K562 (cell line): ENCODE data around the gene RACGAP1. TPM values are rescaled to one million over a fixed set of nuclear protein-coding genes. Genes with fewer than 3 reads are reported as not detected.

Experiments used
- BACH1 ChIP-seq: fragments of 200-800 bp; sonication (Bioruptor generic); IDR thresholded peaks from 2 replicates; pipeline ENCODE4 v1.6.1; 2016; ENCODE audit warnings: missing genetic modification characterization, missing compliant biosample characterization
- CXXC5 ChIP-seq: fragments of 250-450 bp; sonication (Bioruptor Pico); IDR thresholded peaks from 2 replicates; pipeline ENCODE4 v1.8.0; 2022; ENCODE audit warnings: inconsistent platforms, mild to moderate bottlenecking, moderate library complexity
- IRF2 ChIP-seq: sonication (generic); formaldehyde crosslinking; IDR thresholded peaks from 2 replicates; pipeline ENCODE4 v1.8.1; 2022; ENCODE audit warnings: mild to moderate bottlenecking, missing genetic modification reagents
- MAZ ChIP-seq, 2 experiments: fragments of 450-650 bp in 1 of 2; sonication (generic) in 1 of 2; formaldehyde crosslinking; IDR thresholded peaks in 1 of 2; conservative IDR thresholded peaks in 1 of 2; 2 replicates each; pipeline versions ENCODE4 v1.4.0 to v1.5.0; 2020; ENCODE audit warnings: mild to moderate bottlenecking in 1 of 2, missing genetic modification reagents in 1 of 2
- NRF1 ChIP-seq, 2 experiments: fragments of 450-650 bp; IDR thresholded peaks in 1 of 2; conservative IDR thresholded peaks in 1 of 2; 2 replicates each; pipeline ENCODE4 v1.6.1; 2014; ENCODE audit warnings: mild to moderate bottlenecking in 2 of 2
- PCBP1 ChIP-seq: fragments of 200-400 bp; formaldehyde crosslinking; IDR thresholded peaks from 2 replicates; pipeline ENCODE4 v1.6.1; 2018; ENCODE audit warnings: mild to moderate bottlenecking, low read depth, low read length; ENCODE audit not compliant: poor library complexity, severe bottlenecking
- PHF20 ChIP-seq: fragments of 450-650 bp; IDR thresholded peaks from 2 replicates; pipeline ENCODE4 v1.6.1; 2018; ENCODE audit not compliant: partially characterized antibody
- POLR2G ChIP-seq: fragments of 200-400 bp; formaldehyde crosslinking; IDR thresholded peaks from 2 replicates; pipeline ENCODE4 v1.6.1; 2017; ENCODE audit warnings: low read depth, mild to moderate bottlenecking, antibody characterized with exemption, low read length, moderate library complexity
- SNRNP70 ChIP-seq: fragments of 200-400 bp; formaldehyde crosslinking; optimal IDR thresholded peaks from 2 replicates; pipeline ENCODE3; 2017; ENCODE audit warnings: low read depth, low read length
- TFAP4 ChIP-seq: sonication (generic); formaldehyde crosslinking; IDR thresholded peaks from 2 replicates; pipeline ENCODE4 v1.8.0; 2022; ENCODE audit warnings: missing genetic modification reagents, mild to moderate bottlenecking, moderate library complexity, borderline replicate concordance
- USF1 ChIP-seq: sonication (generic); formaldehyde crosslinking; IDR thresholded peaks from 2 replicates; pipeline ENCODE4 v1.9.0; 2022; ENCODE audit warnings: mild to moderate bottlenecking, missing genetic modification reagents
- VEZF1 ChIP-seq: fragments of 200-800 bp; sonication (Bioruptor generic); IDR thresholded peaks from 2 replicates; pipeline ENCODE4 v1.6.1; 2017; ENCODE audit warnings: missing genetic modification characterization, missing compliant biosample characterization
- ZNF408 ChIP-seq: fragments of 250-450 bp; sonication (Bioruptor Pico); IDR thresholded peaks from 2 replicates; pipeline ENCODE4 v1.4.0; 2020; ENCODE audit warnings: low read depth, mild to moderate bottlenecking, moderate library complexity
- ZNF57 ChIP-seq: fragments of 450-650 bp; formaldehyde crosslinking; IDR thresholded peaks from 2 replicates; pipeline ENCODE4 v1.4.0; 2020; ENCODE audit warnings: mild to moderate bottlenecking, moderate library complexity
- polyA plus RNA-seq, 8 experiments: library from polyadenylated mRNA; depleted of rRNA in 4 of 8; stranded (reverse) in 5 of 8; unstranded in 3 of 8; fragments of >200 nt; fragmentation: Nextera tagmentation in 2 of 8; fragmentation: Illumina TruSeq in 1 of 8; extraction: Ambion mirVana in 2 of 8; extraction: Trizol in 1 of 8; gene quantifications; 2 replicates each; pipeline versions ENCODE4 v1.2.1 to v1.2.3, GENCODE V29; 2011 to 2014; ENCODE audit warnings: inconsistent platforms in 1 of 8, missing spikeins in 1 of 8
- total RNA-seq, 7 experiments: library from RNA; depleted of rRNA in 6 of 7; stranded (reverse); fragments of >200 nt in 6 of 7; fragmentation: Illumina TruSeq in 2 of 7; extraction: Trizol in 2 of 7; gene quantifications; 2 replicates each; pipeline versions ENCODE4 v1.2.1 to v1.2.3, GENCODE V29; 2011 to 2021; ENCODE audit warnings: low replicate concordance in 1 of 7
- TF ChIP-seq, protein P1 (sequence below): fragments of 150-350 bp; conservative IDR thresholded peaks from 2 replicates; pipeline ENCODE4 v1.6.1; 2014; ENCODE audit warnings: low read length
- TF ChIP-seq, protein P2 (sequence below), 2 experiments: IDR thresholded peaks; 2 replicates each; pipeline ENCODE4 v1.6.1; 2012; ENCODE audit warnings: improper control_type of control experiment in 2 of 2, low read depth in 2 of 2, low read length in 2 of 2, borderline replicate concordance in 1 of 2

Gene RACGAP1
- total and polyA plus RNA-seq, 9 of the 15 experiments (the other 6 are each of a cell fraction or from before 2014, with no cell fraction given), result 56.4 to 92.9 (median 71.8) TPM

DNA sequence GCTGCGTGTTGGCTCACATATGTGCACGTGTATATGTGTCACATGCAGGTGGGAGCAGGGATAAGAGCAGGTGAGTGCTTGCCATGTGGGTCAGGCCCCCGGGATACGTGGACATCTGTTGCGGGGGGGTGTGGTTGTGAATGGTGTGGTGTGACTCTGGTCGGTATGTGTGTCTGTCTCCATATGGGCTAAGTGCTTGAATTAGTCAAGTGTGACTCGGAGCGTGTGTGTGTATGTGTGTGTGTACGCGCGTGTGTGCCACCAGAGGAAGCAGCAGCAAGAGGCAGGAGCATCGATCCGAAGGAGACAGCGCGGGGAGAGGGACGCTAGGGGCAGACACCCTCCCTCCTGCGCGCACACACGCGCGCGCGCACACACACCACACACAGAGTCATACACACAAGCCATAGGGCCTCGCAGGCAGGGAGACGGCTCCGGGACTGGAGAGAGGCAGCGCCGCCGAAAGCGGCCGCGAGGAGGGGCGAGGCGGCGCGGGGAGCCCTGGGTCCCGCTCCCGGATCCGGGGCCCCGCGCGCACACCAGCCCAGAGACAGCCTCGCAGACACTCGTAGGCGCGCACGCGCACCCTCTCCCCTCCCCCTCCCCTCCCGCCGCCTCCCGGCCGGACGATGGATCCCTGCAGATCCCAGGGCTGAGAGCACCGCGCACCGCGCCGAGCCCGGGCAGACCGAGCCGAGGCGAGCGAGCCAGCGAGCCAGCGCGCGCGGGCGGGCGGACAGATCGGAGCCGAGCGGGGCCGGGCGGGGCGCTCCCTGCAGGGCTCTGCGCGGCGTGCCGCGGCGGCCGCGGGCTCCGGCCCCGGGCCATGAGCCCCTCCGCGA is 31.9 kb upstream of the RACGAP1 start, which contains the start of gene ASIC1 (continued):
- peak; percentile 85 to 86 for TF ChIP-seq NRF1 (conservative IDR thresholded peaks at IDR 0.05 in 1 of 2, IDR thresholded peaks at IDR 0.05 in 1 of 2)
- TF ChIP-seq VEZF1 (CRISPR knock-in tag), result peak; percentile 31; the same call in 1 of the 2 replicates
- peak; percentile 37 for TF ChIP-seq USF1
- TF ChIP-seq POLR2G, result peak; percentile 35; the same call in 1 of the 2 replicates
- no peak for TF ChIP-seq ZNF408 (CRISPR knock-in tag)
- TF ChIP-seq CXXC5 (CRISPR knock-in tag), result peak; percentile 39; the same call in 1 of the 2 replicates
- no peak for TF ChIP-seq IRF2 (CRISPR knock-in tag)
- no peak for TF ChIP-seq PCBP1
- peak; percentile 33; the same call in 1 of the 2 replicates for TF ChIP-seq TFAP4 (CRISPR knock-in tag)
- no peak for TF ChIP-seq ZNF57
- TF ChIP-seq, protein P1, sequence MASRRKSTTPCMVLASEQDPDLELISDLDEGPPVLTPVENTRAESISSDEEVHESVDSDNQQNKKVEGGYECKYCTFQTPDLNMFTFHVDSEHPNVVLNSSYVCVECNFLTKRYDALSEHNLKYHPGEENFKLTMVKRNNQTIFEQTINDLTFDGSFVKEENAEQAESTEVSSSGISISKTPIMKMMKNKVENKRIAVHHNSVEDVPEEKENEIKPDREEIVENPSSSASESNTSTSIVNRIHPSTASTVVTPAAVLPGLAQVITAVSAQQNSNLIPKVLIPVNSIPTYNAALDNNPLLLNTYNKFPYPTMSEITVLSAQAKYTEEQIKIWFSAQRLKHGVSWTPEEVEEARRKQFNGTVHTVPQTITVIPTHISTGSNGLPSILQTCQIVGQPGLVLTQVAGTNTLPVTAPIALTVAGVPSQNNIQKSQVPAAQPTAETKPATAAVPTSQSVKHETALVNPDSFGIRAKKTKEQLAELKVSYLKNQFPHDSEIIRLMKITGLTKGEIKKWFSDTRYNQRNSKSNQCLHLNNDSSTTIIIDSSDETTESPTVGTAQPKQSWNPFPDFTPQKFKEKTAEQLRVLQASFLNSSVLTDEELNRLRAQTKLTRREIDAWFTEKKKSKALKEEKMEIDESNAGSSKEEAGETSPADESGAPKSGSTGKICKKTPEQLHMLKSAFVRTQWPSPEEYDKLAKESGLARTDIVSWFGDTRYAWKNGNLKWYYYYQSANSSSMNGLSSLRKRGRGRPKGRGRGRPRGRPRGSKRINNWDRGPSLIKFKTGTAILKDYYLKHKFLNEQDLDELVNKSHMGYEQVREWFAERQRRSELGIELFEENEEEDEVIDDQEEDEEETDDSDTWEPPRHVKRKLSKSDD, result no peak
- TF ChIP-seq PHF20, result peak; percentile 20
- no peak for TF ChIP-seq BACH1 (tag)
- 0 out of 4 replicates have a peak, but pooled peaks of 1 of the 2 experiments have one; percentile 37 for TF ChIP-seq MAZ (CRISPR knock-in tag; conservative IDR thresholded peaks at IDR 0.05 in 1 of 2, IDR thresholded peaks at IDR 0.05 in 1 of 2)
- TF ChIP-seq, protein P2, sequence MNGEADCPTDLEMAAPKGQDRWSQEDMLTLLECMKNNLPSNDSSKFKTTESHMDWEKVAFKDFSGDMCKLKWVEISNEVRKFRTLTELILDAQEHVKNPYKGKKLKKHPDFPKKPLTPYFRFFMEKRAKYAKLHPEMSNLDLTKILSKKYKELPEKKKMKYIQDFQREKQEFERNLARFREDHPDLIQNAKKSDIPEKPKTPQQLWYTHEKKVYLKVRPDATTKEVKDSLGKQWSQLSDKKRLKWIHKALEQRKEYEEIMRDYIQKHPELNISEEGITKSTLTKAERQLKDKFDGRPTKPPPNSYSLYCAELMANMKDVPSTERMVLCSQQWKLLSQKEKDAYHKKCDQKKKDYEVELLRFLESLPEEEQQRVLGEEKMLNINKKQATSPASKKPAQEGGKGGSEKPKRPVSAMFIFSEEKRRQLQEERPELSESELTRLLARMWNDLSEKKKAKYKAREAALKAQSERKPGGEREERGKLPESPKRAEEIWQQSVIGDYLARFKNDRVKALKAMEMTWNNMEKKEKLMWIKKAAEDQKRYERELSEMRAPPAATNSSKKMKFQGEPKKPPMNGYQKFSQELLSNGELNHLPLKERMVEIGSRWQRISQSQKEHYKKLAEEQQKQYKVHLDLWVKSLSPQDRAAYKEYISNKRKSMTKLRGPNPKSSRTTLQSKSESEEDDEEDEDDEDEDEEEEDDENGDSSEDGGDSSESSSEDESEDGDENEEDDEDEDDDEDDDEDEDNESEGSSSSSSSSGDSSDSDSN (IDR thresholded peaks at IDR 0.05; ENCODE audit: borderline replicate concordance in 1 of 2, low read depth in 2 of 2, low read length in 2 of 2), result peak; percentile 75 to 90; a peak in 3 of 4 replicates
- TF ChIP-seq SNRNP70, result no peak
